SK-N-MC (cell line): ENCODE measurements around the gene CHMP4A.

ENCODE experiments used
- EZH2 ChIP-seq: fragments of 200-600 bp; sonication (generic); IDR thresholded peaks from one replicate; pipeline ENCODE4 v1.6.1; 2017; ENCODE audit warnings: antibody characterized with exemption
- FOXP2 ChIP-seq: optimal IDR thresholded peaks from 2 replicates; pipeline ENCODE3; 2011; ENCODE audit warnings: mild to moderate bottlenecking, moderate library complexity; ENCODE audit not compliant: insufficient read depth; ENCODE audit errors: extremely low read length, control extremely low read depth
- POLR2AphosphoS5 ChIP-seq: IDR thresholded peaks from 2 replicates; pipeline ENCODE4 v1.6.1; 2012; ENCODE audit warnings: mild to moderate bottlenecking, low read depth, low read length, borderline replicate concordance

- TF ChIP-seq POLR2AphosphoS5 (no peak), FOXP2 (no peak), EZH2 (no peak)
Measured at GRCh38 chr14:24179961-24180796, 33.1 kb downstream of the CHMP4A start.
